GM23338 (cell line): ENCODE measurements around the gene LSM12. TPM values are rescaled to one million over a fixed set of nuclear protein-coding genes. Genes with fewer than 3 reads are reported as not detected.
A peak's percentile ranks its signal among the peaks of the same experiment; 100 is the strongest.
"Not testable (repeated sequence)": the region's sequence is repeated elsewhere in the genome, so short reads cannot be mapped to it uniquely, and the experiment has no call there.

Experiments used
- ATAC-seq: fragments of 200-7000 bp; cut with Tn5 transposase; 3 replicates; pipeline ENCODE4 v1.9.1; 2020
- DNase-seq: peaks from one replicate; pipeline ENCODE4 v3.0.0-alpha.2; 2015; ENCODE audit warnings: low spot score
- H2AFZ ChIP-seq: fragments of 200-600 bp; sonication (generic); 2 replicates; pipeline ENCODE4 v1.8.0; 2016; ENCODE audit warnings: antibody characterized with exemption, mild to moderate bottlenecking, moderate library complexity
- H3F3A ChIP-seq: fragments of 200-600 bp; sonication (generic); replicated peaks from 2 replicates; pipeline ENCODE4 v1.8.0; 2017; ENCODE audit warnings: antibody characterized with exemption, mixed run types, low read depth
- H3K27ac ChIP-seq: fragments of 200-600 bp; sonication (generic); 2 replicates; pipeline ENCODE4 v1.6.1; 2016; ENCODE audit warnings: low read depth
- H3K27me3 ChIP-seq: fragments of 200-600 bp; sonication (generic); 2 replicates; pipeline ENCODE4 v1.8.0; 2016; ENCODE audit warnings: mild to moderate bottlenecking, mixed run types, moderate library complexity; ENCODE audit not compliant: insufficient read depth
- H3K36me3 ChIP-seq: fragments of 200-600 bp; sonication (generic); 2 replicates; pipeline ENCODE4 v1.8.0; 2016; ENCODE audit warnings: mild to moderate bottlenecking; ENCODE audit not compliant: insufficient read depth
- H3K4me1 ChIP-seq: fragments of 200-600 bp; sonication (generic); 2 replicates; pipeline ENCODE4 v1.8.0; 2016; ENCODE audit warnings: mild to moderate bottlenecking, moderate library complexity; ENCODE audit not compliant: insufficient read depth
- H3K4me2 ChIP-seq: fragments of 200-600 bp; sonication (generic); 2 replicates; pipeline ENCODE4 v1.7.1; 2017; ENCODE audit warnings: mixed run types
- H3K4me3 ChIP-seq: fragments of 200-600 bp; sonication (generic); 2 replicates; pipeline ENCODE4 v1.6.1; 2016; ENCODE audit warnings: mixed run types
- H3K79me2 ChIP-seq: fragments of 200-600 bp; sonication (generic); replicated peaks from 2 replicates; pipeline ENCODE4 v1.8.0; 2017; ENCODE audit warnings: mild to moderate bottlenecking; ENCODE audit not compliant: insufficient read depth
- H3K9me2 ChIP-seq: fragments of 200-600 bp; sonication (generic); 2 replicates; pipeline ENCODE4 v1.8.0; 2017; ENCODE audit not compliant: insufficient read depth
- H4K20me1 ChIP-seq: fragments of 200-600 bp; sonication (generic); replicated peaks from 2 replicates; pipeline ENCODE4 v1.8.0; 2017; ENCODE audit warnings: mild to moderate bottlenecking; ENCODE audit not compliant: insufficient read depth
- H3K27ac Mint-ChIP-seq: 2 replicates; pipeline ENCODE4 v1.8.0; 2020; ENCODE audit warnings: inconsistent platforms, mild to moderate bottlenecking, moderate library complexity, mixed read lengths
- H3K27me3 Mint-ChIP-seq: 3 replicates; pipeline ENCODE4 v1.8.0; 2022; ENCODE audit warnings: low read depth, mild to moderate bottlenecking, moderate library complexity, mixed read lengths, inconsistent platforms; ENCODE audit not compliant: insufficient read depth, poor library complexity
- H3K36me3 Mint-ChIP-seq: 3 replicates; pipeline ENCODE4 v1.8.0; 2021; ENCODE audit warnings: low read depth, mild to moderate bottlenecking, inconsistent platforms, moderate library complexity, mixed read lengths
- H3K4me1 Mint-ChIP-seq: 3 replicates; pipeline ENCODE4 v1.8.0; 2020; ENCODE audit warnings: mild to moderate bottlenecking, inconsistent platforms, mixed read lengths
- H3K4me3 Mint-ChIP-seq: 3 replicates; pipeline ENCODE4 v1.8.0; 2021; ENCODE audit warnings: moderate library complexity, mild to moderate bottlenecking, inconsistent platforms, mixed read lengths
- H3K9me3 Mint-ChIP-seq: 3 replicates; pipeline ENCODE4 v1.8.0; 2020; ENCODE audit warnings: moderate library complexity, mild to moderate bottlenecking, inconsistent platforms, mixed read lengths
- CREB1 ChIP-seq: fragments of 250-450 bp; sonication (Bioruptor Pico); IDR thresholded peaks from 2 replicates; pipeline ENCODE4 v1.5.0; 2020; ENCODE audit warnings: low read depth, mild to moderate bottlenecking, moderate library complexity
- EZH2phosphoT487 ChIP-seq: fragments of 200-600 bp; sonication (generic); IDR thresholded peaks from one replicate; pipeline ENCODE4 v1.8.1; 2018; ENCODE audit warnings: antibody characterized with exemption; ENCODE audit not compliant: unreplicated experiment
- JUNB ChIP-seq: IDR thresholded peaks from one replicate; pipeline ENCODE4 v1.6.1; 2016; ENCODE audit warnings: antibody characterized with exemption; ENCODE audit not compliant: unreplicated experiment
- NANOG ChIP-seq: IDR thresholded peaks from 2 replicates; pipeline ENCODE4 v1.6.1; 2016; ENCODE audit warnings: antibody characterized with exemption, borderline replicate concordance
- POLR2AphosphoS5 ChIP-seq: IDR thresholded peaks from 2 replicates; pipeline ENCODE4 v1.6.1; 2016; ENCODE audit warnings: antibody characterized with exemption, low read depth
- STAT1 ChIP-seq: IDR thresholded peaks from one replicate; pipeline ENCODE4 v1.6.1; 2016; ENCODE audit warnings: antibody characterized with exemption; ENCODE audit not compliant: unreplicated experiment
- ZNF114 ChIP-seq: fragments of 250-450 bp; sonication (Bioruptor Pico); IDR thresholded peaks from 2 replicates; pipeline ENCODE4 v1.5.0; 2020; ENCODE audit warnings: mild to moderate bottlenecking, moderate library complexity
- ZNF331 ChIP-seq: fragments of 250-450 bp; sonication (Bioruptor Pico); IDR thresholded peaks from 2 replicates; pipeline ENCODE4 v1.5.0; 2020; ENCODE audit warnings: low read depth, mild to moderate bottlenecking, moderate library complexity
- polyA plus RNA-seq: library from polyadenylated mRNA; unstranded; fragments of >200 nt; fragmentation: Nextera tagmentation; extraction: Ambion mirVana; gene quantifications from 2 replicates; pipeline ENCODE4 v1.2.1, GENCODE V29; 2016
- total RNA-seq: library from RNA; depleted of rRNA; stranded (reverse); fragments of >200 nt; shearing (Covaris generic); gene quantifications from 2 replicates; pipeline ENCODE4 v1.2.3, GENCODE V29; 2014
- TF ChIP-seq, protein P1 (sequence below): IDR thresholded peaks from one replicate; pipeline ENCODE4 v1.6.1; 2018; ENCODE audit warnings: antibody characterized with exemption; ENCODE audit not compliant: unreplicated experiment
- TF ChIP-seq, protein P2 (sequence below), 2 experiments: fragments of 200-600 bp in 1 of 2; sonication (generic) in 1 of 2; conservative IDR thresholded peaks; 2 replicates each; pipeline versions ENCODE4 v1.5.1 to v1.6.1; 2016 to 2017; ENCODE audit warnings: antibody characterized with exemption in 2 of 2, low read depth in 2 of 2, mild to moderate bottlenecking in 2 of 2, moderate library complexity in 1 of 2
- TF ChIP-seq, protein P3 (sequence below): IDR thresholded peaks from 2 replicates; pipeline ENCODE4 v1.6.1; 2016; ENCODE audit warnings: antibody characterized with exemption

The LSM12 gene
- total and polyA plus RNA-seq, 2 experiments from 2014 or later: 72.7 to 241 TPM

DNA sequence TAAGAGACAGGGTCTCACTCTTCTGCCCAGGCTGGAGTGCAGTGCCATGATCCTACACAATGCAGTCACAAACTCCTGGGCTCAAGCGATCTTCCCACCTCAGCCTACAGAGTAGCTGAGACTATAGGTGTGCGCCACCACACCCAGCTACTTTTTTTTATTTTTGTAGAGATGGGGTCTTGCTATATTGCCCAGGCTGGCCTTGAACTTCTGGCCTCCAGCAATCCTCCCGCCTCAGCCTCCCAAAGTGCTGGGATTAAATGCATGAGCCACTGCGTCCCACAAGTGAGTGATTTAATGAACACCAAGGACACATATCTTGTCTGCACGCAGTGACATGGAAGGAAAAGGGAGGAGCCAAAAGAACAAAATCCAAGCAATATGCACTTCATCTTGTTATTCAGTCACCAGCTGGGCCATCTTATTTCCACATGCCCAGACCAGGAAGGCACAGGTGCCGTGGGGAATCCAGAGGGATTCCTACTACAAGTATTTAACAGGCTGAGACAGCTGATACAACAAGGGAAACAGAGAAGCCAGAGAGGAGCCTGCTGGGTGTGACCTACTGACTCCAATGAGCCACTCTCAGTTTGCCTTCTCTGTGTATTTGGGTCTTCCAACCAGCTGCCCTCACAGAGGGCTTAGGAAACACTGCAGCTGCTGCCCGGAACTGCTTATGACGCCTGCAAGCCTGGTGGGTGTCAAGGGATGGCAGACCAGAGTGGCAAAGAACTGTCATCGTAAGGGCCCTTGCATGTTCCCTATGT lies 17.0 kb downstream of the LSM12 start (continued):
- TF ChIP-seq, protein P1, sequence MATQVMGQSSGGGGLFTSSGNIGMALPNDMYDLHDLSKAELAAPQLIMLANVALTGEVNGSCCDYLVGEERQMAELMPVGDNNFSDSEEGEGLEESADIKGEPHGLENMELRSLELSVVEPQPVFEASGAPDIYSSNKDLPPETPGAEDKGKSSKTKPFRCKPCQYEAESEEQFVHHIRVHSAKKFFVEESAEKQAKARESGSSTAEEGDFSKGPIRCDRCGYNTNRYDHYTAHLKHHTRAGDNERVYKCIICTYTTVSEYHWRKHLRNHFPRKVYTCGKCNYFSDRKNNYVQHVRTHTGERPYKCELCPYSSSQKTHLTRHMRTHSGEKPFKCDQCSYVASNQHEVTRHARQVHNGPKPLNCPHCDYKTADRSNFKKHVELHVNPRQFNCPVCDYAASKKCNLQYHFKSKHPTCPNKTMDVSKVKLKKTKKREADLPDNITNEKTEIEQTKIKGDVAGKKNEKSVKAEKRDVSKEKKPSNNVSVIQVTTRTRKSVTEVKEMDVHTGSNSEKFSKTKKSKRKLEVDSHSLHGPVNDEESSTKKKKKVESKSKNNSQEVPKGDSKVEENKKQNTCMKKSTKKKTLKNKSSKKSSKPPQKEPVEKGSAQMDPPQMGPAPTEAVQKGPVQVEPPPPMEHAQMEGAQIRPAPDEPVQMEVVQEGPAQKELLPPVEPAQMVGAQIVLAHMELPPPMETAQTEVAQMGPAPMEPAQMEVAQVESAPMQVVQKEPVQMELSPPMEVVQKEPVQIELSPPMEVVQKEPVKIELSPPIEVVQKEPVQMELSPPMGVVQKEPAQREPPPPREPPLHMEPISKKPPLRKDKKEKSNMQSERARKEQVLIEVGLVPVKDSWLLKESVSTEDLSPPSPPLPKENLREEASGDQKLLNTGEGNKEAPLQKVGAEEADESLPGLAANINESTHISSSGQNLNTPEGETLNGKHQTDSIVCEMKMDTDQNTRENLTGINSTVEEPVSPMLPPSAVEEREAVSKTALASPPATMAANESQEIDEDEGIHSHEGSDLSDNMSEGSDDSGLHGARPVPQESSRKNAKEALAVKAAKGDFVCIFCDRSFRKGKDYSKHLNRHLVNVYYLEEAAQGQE: no peak

DNA sequence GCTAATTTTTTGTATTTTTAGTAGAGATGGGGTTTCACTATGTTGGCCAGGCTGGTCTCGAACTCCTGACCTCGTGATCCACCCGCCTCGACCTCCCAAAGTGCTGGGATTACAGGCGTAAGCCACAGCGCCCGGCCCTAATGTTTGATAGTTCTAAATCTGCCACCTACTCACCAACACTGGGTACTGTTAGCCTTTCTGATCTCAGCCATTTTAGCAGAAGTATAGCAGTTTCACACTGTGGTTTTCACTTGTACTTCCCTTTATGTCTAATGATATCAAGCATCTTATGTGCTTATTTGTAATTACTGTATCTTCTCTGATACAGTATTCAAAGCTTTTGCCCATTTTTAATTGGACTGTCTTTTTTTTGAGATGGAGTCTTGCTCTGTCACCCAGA lies 19.6 kb downstream of the LSM12 start:
- H3F3A ChIP-seq, H3K4me3 Mint-ChIP-seq, H3K27me3 ChIP-seq, H3K4me3 ChIP-seq, H3K9me3 Mint-ChIP-seq, ATAC-seq, DNase-seq, H3K4me2 ChIP-seq, H3K27ac ChIP-seq, H3K27ac Mint-ChIP-seq, H2AFZ ChIP-seq, H3K27me3 Mint-ChIP-seq, H3K9me2 ChIP-seq: not testable (repeated sequence)
- Histone ChIP-seq H3K4me1 (peaks cover 17% of the 10 kb centered on the region), H3K36me3 (peaks cover 42% of the 10 kb centered on the region), H4K20me1 (peaks cover 31% of the 10 kb centered on the region), H3K79me2 (peaks cover 100% of the 10 kb centered on the region)
- peaks cover 66% of the 10 kb centered on the region for H3K36me3 Mint-ChIP-seq
- H3K4me1 Mint-ChIP-seq: peaks cover 12% of the 10 kb centered on the region; the same call in 2 of the 3 replicates

DNA sequence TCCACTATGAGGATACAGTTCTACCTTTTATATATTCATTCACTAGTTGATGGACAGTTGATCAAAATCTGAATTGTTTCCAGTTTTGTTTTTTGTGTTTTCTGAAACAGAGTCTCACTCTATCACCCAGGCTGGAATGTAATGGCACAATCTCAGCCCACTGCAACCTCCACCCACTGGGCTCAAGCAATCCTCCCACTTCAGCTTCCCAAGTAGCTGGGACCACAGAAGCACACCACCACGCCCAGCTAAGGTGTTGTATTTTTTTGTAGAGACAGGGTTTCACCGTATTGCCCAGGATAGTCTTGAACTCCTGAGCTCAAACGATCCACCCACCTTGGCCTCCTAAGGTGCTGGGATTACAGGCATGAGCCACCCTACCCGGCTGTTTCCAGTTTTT lies 21.0 kb downstream of the LSM12 start:
- no peak for ATAC-seq
- H3K79me2 ChIP-seq: peaks cover 100% of the 10 kb centered on the region
- H3K27me3 ChIP-seq: no peaks in the 10 kb centered on the region
- Mint-ChIP-seq H3K9me3 (no peaks in the 10 kb centered on the region), H3K4me3 (no peak overlapping the region), H3K36me3 (peaks cover 59% of the 10 kb centered on the region), H3K27me3 (no peaks in the 10 kb centered on the region), H3K4me1 (peaks cover 12% of the 10 kb centered on the region; the same call in 2 of the 3 replicates), H3K27ac (no peak overlapping the region)
- H3K36me3 ChIP-seq: peaks cover 29% of the 10 kb centered on the region
- H3F3A ChIP-seq: peaks cover 10% of the 10 kb centered on the region; the same call in 1 of the 2 replicates
- peaks cover 17% of the 10 kb centered on the region for H3K4me1 ChIP-seq
- no peaks in the 10 kb centered on the region for H3K9me2 ChIP-seq
- peaks cover 34% of the 10 kb centered on the region for H4K20me1 ChIP-seq
- H3K4me2 ChIP-seq: no peak overlapping the region
- H2AFZ ChIP-seq: no peak overlapping the region
- H3K4me3 ChIP-seq: no peak overlapping the region
- DNase-seq: no peak
- H3K27ac ChIP-seq: peak overlapping the region; percentile 40; the same call in 1 of the 2 replicates
- TF ChIP-seq, protein P2, sequence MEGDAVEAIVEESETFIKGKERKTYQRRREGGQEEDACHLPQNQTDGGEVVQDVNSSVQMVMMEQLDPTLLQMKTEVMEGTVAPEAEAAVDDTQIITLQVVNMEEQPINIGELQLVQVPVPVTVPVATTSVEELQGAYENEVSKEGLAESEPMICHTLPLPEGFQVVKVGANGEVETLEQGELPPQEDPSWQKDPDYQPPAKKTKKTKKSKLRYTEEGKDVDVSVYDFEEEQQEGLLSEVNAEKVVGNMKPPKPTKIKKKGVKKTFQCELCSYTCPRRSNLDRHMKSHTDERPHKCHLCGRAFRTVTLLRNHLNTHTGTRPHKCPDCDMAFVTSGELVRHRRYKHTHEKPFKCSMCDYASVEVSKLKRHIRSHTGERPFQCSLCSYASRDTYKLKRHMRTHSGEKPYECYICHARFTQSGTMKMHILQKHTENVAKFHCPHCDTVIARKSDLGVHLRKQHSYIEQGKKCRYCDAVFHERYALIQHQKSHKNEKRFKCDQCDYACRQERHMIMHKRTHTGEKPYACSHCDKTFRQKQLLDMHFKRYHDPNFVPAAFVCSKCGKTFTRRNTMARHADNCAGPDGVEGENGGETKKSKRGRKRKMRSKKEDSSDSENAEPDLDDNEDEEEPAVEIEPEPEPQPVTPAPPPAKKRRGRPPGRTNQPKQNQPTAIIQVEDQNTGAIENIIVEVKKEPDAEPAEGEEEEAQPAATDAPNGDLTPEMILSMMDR (conservative IDR thresholded peaks at IDR 0.05; ENCODE audit: low read depth in 2 of 2): no peak
- TF ChIP-seq ZNF114 (CRISPR knock-in tag): no peak
- no peak for TF ChIP-seq ZNF331 (CRISPR knock-in tag)
- no peak for TF ChIP-seq EZH2phosphoT487
- TF ChIP-seq POLR2AphosphoS5: no peak
- TF ChIP-seq JUNB: no peak
- no peak for TF ChIP-seq CREB1 (CRISPR knock-in tag)
- TF ChIP-seq NANOG: no peak
- no peak for TF ChIP-seq STAT1
- TF ChIP-seq, protein P3, sequence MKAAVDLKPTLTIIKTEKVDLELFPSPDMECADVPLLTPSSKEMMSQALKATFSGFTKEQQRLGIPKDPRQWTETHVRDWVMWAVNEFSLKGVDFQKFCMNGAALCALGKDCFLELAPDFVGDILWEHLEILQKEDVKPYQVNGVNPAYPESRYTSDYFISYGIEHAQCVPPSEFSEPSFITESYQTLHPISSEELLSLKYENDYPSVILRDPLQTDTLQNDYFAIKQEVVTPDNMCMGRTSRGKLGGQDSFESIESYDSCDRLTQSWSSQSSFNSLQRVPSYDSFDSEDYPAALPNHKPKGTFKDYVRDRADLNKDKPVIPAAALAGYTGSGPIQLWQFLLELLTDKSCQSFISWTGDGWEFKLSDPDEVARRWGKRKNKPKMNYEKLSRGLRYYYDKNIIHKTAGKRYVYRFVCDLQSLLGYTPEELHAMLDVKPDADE: no peak
